GM19468 (cell line): ENCODE results near the gene XPR1.

Experiments
- ATAC-seq: cut with Tn5 transposase; IDR thresholded peaks from one replicate; pipeline ENCODE4 v1.9.1; 2021; ENCODE audit warnings: mild to moderate bottlenecking, moderate library complexity, moderate number of reproducible peaks; ENCODE audit not compliant: unreplicated experiment; ENCODE audit errors: extremely low read depth

The XPR1 gene

GRCh38 chr1:180908074-180908765 is 276.4 kb downstream of the XPR1 start:
- no peak for ATAC-seq

GRCh38 chr1:180909005-180909414 is 277.2 kb downstream of the XPR1 start:
- no peak for ATAC-seq

GRCh38 chr1:180909462-180909976 is 277.7 kb downstream of the XPR1 start:
- ATAC-seq: peak; percentile 23

- no peak for ATAC-seq
Observed at GRCh38 chr1:180911640-180912191, 279.9 kb downstream of the XPR1 start.

GRCh38 chr1:180912211-180912800 is 280.5 kb downstream of the XPR1 start:
- ATAC-seq: no peak

- no peak for ATAC-seq
Observed at GRCh38 chr1:180912801-180913565, 281.2 kb downstream of the XPR1 start, which contains the start of gene KIAA1614. TSS of gene KIAA1614 (plus strand) at chr1:180912897. CDS start at chr1:180913244, 347 bp downstream.

- ATAC-seq: no peak
Observed at GRCh38 chr1:180915426-180915965, 283.7 kb downstream of the XPR1 start.

GRCh38 chr1:180916012-180916770 is 284.4 kb downstream of the XPR1 start:
- ATAC-seq: no peak

GRCh38 chr1:180916771-180917170 is 284.9 kb downstream of the XPR1 start:
- no peak for ATAC-seq

GRCh38 chr1:180917306-180918065 is 285.7 kb downstream of the XPR1 start:
- no peak for ATAC-seq

- no peak for ATAC-seq
Observed at GRCh38 chr1:180918519-180918918, 286.7 kb downstream of the XPR1 start.

- ATAC-seq: no peak
Observed at GRCh38 chr1:180919183-180919700, 287.4 kb downstream of the XPR1 start.

- no peak for ATAC-seq
Observed at GRCh38 chr1:180920193-180920592, 288.4 kb downstream of the XPR1 start.

GRCh38 chr1:180920702-180921101 is 288.9 kb downstream of the XPR1 start:
- ATAC-seq: no peak

GRCh38 chr1:180921386-180921785 is 289.6 kb downstream of the XPR1 start:
- no peak for ATAC-seq

GRCh38 chr1:180921891-180922630 is 290.2 kb downstream of the XPR1 start:
- ATAC-seq: no peak

- no peak for ATAC-seq
Observed at GRCh38 chr1:180922631-180923015, 290.8 kb downstream of the XPR1 start.
